Activated T-helper 1 cell treated with anti-CD3 and anti-CD28 coated beads, Interleukin-12 subunit alpha, Interleukin-12 subunit beta, Interleukin-2, Interleukin-4 antibody, amounts not matched to agents 30 ng/mL and 10 ng/mL and 1 ng/mL, durations not matched to agents 14 hours and 24 hours and 36 hours (primary cell): ENCODE data around the gene CHPF2. TPM values are rescaled to one million over a fixed set of nuclear protein-coding genes. Genes with fewer than 3 reads are reported as not detected.

ENCODE experiments used
- DNase-seq: peaks from one replicate; pipeline ENCODE4 v3.0.0; 2021; ENCODE audit warnings: low spot score
- H3K27ac Mint-ChIP-seq: one replicate; pipeline ENCODE4 v1.8.0; 2021; ENCODE audit warnings: mild to moderate bottlenecking, mixed read lengths
- H3K27me3 Mint-ChIP-seq: one replicate; pipeline ENCODE4 v1.8.0; 2022; ENCODE audit warnings: mild to moderate bottlenecking, moderate library complexity, mixed read lengths; ENCODE audit not compliant: insufficient read depth
- H3K36me3 Mint-ChIP-seq: one replicate; pipeline ENCODE4 v1.8.0; 2021; ENCODE audit warnings: low read depth, mixed read lengths
- H3K4me1 Mint-ChIP-seq: one replicate; pipeline ENCODE4 v1.8.0; 2021; ENCODE audit warnings: low read depth, mixed read lengths
- H3K4me3 Mint-ChIP-seq: one replicate; pipeline ENCODE4 v1.8.0; 2021; ENCODE audit warnings: mild to moderate bottlenecking, moderate library complexity, mixed read lengths
- H3K9me3 Mint-ChIP-seq: one replicate; pipeline ENCODE4 v1.8.0; 2021; ENCODE audit warnings: mixed read lengths
- intact Hi-C: fragments of 100-400 bp; cut with micrococcal nuclease; formaldehyde crosslinking; loops from one replicate; pipeline ENCODE4 v1.15.1; 2024
- total RNA-seq: library from RNA; stranded (reverse); gene quantifications from 2 replicates; pipeline ENCODE4 v1.2.3, GENCODE V29; 2022

Gene CHPF2
- total RNA-seq, 1 donor from 2014 or later = 48.5 TPM

DNA sequence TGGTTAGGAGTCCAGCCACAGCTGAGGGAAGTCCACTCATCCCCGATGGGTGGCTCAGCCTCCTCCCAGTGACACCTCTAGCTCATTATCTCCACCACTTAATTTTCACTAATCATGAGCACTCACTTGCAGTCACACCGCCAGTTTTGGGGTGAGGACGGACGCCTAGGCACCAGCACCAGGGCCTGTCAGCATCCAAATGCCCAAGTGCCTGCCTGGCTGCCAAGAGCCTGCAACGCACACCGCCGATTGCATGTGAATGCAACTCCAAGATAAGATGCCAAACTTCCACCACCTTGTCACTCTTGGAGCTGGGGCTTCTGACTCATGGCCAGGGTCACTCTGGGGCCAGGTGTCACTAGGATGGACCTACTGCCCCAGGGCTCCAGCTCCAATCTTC is 40.6 kb downstream of the CHPF2 start:
- H3K36me3 Mint-ChIP-seq = no peaks in the 10 kb centered on the region
- no peak for DNase-seq
- peaks cover 17% of the 10 kb centered on the region for H3K27me3 Mint-ChIP-seq
- H3K9me3 Mint-ChIP-seq = no peaks in the 10 kb centered on the region
- no peak overlapping the region for H3K4me3 Mint-ChIP-seq
- peaks cover 22% of the 10 kb centered on the region for H3K4me1 Mint-ChIP-seq
- intact Hi-C loops = no loop called here
- no peak overlapping the region for H3K27ac Mint-ChIP-seq

GRCh38 chr7:151273651-151274390 is 41.5 kb downstream of the CHPF2 start:
- intact Hi-C loops = no loop called here
- H3K9me3 Mint-ChIP-seq = no peaks in the 10 kb centered on the region
- H3K27me3 Mint-ChIP-seq = peaks cover 20% of the 10 kb centered on the region
- H3K4me1 Mint-ChIP-seq = peaks cover 22% of the 10 kb centered on the region
- no peaks in the 10 kb centered on the region for H3K36me3 Mint-ChIP-seq
- no peak overlapping the region for H3K4me3 Mint-ChIP-seq
- DNase-seq = no peak
- H3K27ac Mint-ChIP-seq = no peak overlapping the region

- Mint-ChIP-seq H3K4me1 (peaks cover 22% of the 10 kb centered on the region), H3K4me3 (peak overlapping the region; percentile 16), H3K9me3 (no peaks in the 10 kb centered on the region), H3K27ac (no peak overlapping the region), H3K27me3 (peaks cover 22% of the 10 kb centered on the region), H3K36me3 (no peaks in the 10 kb centered on the region)
- intact Hi-C loops = no loop called here
- no peak for DNase-seq
Observed at GRCh38 chr7:151274396-151274795, 42.1 kb downstream of the CHPF2 start.

- no peak for DNase-seq
Observed at GRCh38 chr7:151274936-151275812, 42.9 kb downstream of the CHPF2 start.

GRCh38 chr7:151275813-151276577 is 43.7 kb downstream of the CHPF2 start:
- Mint-ChIP-seq H3K27me3 (peaks cover 22% of the 10 kb centered on the region), H3K4me3 (no peak overlapping the region), H3K27ac (peak overlapping the region; percentile 67), H3K36me3 (no peaks in the 10 kb centered on the region), H3K9me3 (no peaks in the 10 kb centered on the region), H3K4me1 (peaks cover 22% of the 10 kb centered on the region)
- DNase-seq = no peak
- intact Hi-C loops = no loop called here

More at GRCh38 chr7:151274936-151275812, 42.9 kb downstream of the CHPF2 start:
- Mint-ChIP-seq H3K4me3 (peak overlapping the region; percentile 63), H3K4me1 (peaks cover 22% of the 10 kb centered on the region), H3K9me3 (no peaks in the 10 kb centered on the region), H3K36me3 (no peaks in the 10 kb centered on the region), H3K27ac (no peak overlapping the region), H3K27me3 (peaks cover 22% of the 10 kb centered on the region)
- intact Hi-C loops = no loop called here

GRCh38 chr7:151276666-151277590 is 44.6 kb downstream of the CHPF2 start:
- intact Hi-C loops = loop anchor here (1.0 kb wide), 3 partner anchors 9 to 73 kb away; partner anchors contain the start of gene CHPF2
- H3K36me3 Mint-ChIP-seq = no peaks in the 10 kb centered on the region

DNA sequence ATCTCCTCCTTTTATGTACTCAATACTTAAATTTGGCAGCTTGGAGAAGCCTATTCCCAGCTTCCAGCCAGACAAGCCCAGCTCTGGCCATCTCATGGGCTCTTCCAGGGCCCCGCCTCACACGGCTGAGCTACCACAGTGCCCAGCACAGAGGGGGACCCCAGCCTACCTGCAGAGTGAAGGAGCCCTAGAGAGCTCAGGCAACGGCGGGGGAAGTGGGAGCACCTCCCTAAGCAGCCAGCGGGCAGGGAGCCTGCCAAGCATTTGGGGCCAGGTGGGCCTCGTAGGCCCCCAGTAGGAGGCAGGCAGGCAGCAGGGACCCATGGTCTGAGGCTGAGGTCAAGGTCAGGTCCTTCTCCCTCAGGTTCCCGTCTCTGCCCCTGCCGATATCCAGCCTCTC is 45.3 kb downstream of the CHPF2 start:
- Mint-ChIP-seq H3K36me3 (no peaks in the 10 kb centered on the region), H3K9me3 (no peaks in the 10 kb centered on the region), H3K27me3 (peaks cover 30% of the 10 kb centered on the region), H3K4me1 (peaks cover 16% of the 10 kb centered on the region), H3K27ac (no peak overlapping the region), H3K4me3 (peak overlapping the region; percentile 66)
- intact Hi-C loops = loop anchor here (1.0 kb wide), 3 partner anchors 9 to 73 kb away; partner anchors contain the start of gene CHPF2
- no peak for DNase-seq

More at GRCh38 chr7:151276666-151277590, 44.6 kb downstream of the CHPF2 start:
- peaks cover 22% of the 10 kb centered on the region for H3K4me1 Mint-ChIP-seq
- H3K27me3 Mint-ChIP-seq = peaks cover 28% of the 10 kb centered on the region
- H3K9me3 Mint-ChIP-seq = no peaks in the 10 kb centered on the region
- peak overlapping the region; percentile 66 for H3K4me3 Mint-ChIP-seq
- H3K27ac Mint-ChIP-seq = peak overlapping the region; percentile 82
- DNase-seq = peak; percentile 47

- no peaks in the 10 kb centered on the region for H3K36me3 Mint-ChIP-seq
- H3K27ac Mint-ChIP-seq = no peak overlapping the region
- peaks cover 36% of the 10 kb centered on the region for H3K27me3 Mint-ChIP-seq
- DNase-seq = no peak
- H3K9me3 Mint-ChIP-seq = no peaks in the 10 kb centered on the region
- H3K4me1 Mint-ChIP-seq = peaks cover 16% of the 10 kb centered on the region
- H3K4me3 Mint-ChIP-seq = peak overlapping the region; percentile 45
- intact Hi-C loops = no loop called here
Observed at GRCh38 chr7:151278949-151279348, 46.7 kb downstream of the CHPF2 start.

- H3K4me3 Mint-ChIP-seq = no peak overlapping the region
- H3K27me3 Mint-ChIP-seq = peaks cover 33% of the 10 kb centered on the region
- intact Hi-C loops = no loop called here
- no peak for DNase-seq
- H3K27ac Mint-ChIP-seq = no peak overlapping the region
- H3K4me1 Mint-ChIP-seq = peaks cover 16% of the 10 kb centered on the region
- H3K9me3 Mint-ChIP-seq = no peaks in the 10 kb centered on the region
- H3K36me3 Mint-ChIP-seq = no peaks in the 10 kb centered on the region
Observed at GRCh38 chr7:151279868-151280267, 47.6 kb downstream of the CHPF2 start.

GRCh38 chr7:151280388-151281019 is 48.2 kb downstream of the CHPF2 start:
- H3K27me3 Mint-ChIP-seq = peaks cover 29% of the 10 kb centered on the region
- H3K27ac Mint-ChIP-seq = no peak overlapping the region
- H3K4me3 Mint-ChIP-seq = no peak overlapping the region
- no peaks in the 10 kb centered on the region for H3K9me3 Mint-ChIP-seq
- peaks cover 16% of the 10 kb centered on the region for H3K4me1 Mint-ChIP-seq
- no peaks in the 10 kb centered on the region for H3K36me3 Mint-ChIP-seq
- no peak for DNase-seq
- intact Hi-C loops = no loop called here

GRCh38 chr7:151281686-151282085 is 49.4 kb downstream of the CHPF2 start:
- H3K27ac Mint-ChIP-seq = no peak overlapping the region
- DNase-seq = no peak
- no peaks in the 10 kb centered on the region for H3K36me3 Mint-ChIP-seq
- no peak overlapping the region for H3K4me3 Mint-ChIP-seq
- peaks cover 27% of the 10 kb centered on the region for H3K27me3 Mint-ChIP-seq
- no peaks in the 10 kb centered on the region for H3K9me3 Mint-ChIP-seq
- intact Hi-C loops = no loop called here
- H3K4me1 Mint-ChIP-seq = peaks cover 8% of the 10 kb centered on the region
